HG03469 (cell line): ENCODE measurements around the gene NFATC3.
"Not testable (repeated sequence)": the region's sequence is repeated elsewhere in the genome, so short reads cannot be mapped to it uniquely, and the experiment has no call there.

Source experiments
- ATAC-seq: cut with Tn5 transposase; IDR thresholded peaks from one replicate; pipeline ENCODE4 v1.9.1; 2021; ENCODE audit warnings: mild to moderate bottlenecking, moderate library complexity, moderate number of reproducible peaks; ENCODE audit not compliant: unreplicated experiment

The NFATC3 gene

DNA sequence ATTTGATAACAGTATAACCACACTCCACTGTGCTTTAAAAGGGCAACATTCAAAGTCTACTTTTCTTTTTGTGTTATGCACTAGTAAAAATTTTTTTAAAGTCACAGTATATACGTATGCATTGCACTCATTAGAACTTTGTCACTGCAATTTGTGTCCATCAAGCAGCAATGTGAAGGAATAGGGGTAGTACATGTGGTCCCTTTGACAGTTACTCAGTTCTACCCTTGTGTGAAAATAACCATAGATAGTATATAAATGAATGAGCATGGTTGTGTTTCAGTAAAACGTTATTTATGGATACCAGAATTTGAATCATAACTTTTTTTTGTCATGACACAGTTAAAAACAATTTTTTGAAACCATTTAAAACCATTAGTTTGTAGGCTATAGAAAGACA, 30.7 kb downstream of the NFATC3 start:
- no peak for ATAC-seq

DNA sequence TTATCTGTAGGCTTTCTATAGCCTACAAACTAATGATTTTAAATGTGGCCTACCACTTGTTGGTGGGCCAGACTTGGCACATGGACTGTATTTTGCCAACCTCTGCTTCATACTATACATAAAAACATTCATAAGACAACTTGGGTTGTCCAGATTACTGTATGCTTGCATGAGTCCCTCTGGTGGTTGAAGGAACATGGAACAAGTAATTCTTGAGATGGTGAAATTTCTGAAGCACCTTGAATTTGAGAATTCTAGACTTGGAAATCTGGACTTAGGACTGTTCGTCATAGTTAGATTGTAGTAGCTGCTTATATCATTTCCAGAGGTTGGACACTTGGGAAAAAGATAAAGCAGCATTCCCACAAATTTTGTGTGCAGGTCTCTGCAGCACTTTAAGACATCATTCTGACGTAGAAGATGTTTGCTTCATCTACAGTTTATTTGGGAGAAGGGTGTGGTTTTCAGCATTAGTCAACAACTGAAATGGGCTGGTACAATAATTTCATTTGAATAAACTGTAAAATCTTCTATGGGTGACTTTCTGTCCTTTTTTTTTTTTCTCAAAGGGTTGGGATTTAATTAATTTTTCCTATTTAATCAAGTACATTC, 31.2 kb downstream of the NFATC3 start:
- no peak for ATAC-seq

DNA sequence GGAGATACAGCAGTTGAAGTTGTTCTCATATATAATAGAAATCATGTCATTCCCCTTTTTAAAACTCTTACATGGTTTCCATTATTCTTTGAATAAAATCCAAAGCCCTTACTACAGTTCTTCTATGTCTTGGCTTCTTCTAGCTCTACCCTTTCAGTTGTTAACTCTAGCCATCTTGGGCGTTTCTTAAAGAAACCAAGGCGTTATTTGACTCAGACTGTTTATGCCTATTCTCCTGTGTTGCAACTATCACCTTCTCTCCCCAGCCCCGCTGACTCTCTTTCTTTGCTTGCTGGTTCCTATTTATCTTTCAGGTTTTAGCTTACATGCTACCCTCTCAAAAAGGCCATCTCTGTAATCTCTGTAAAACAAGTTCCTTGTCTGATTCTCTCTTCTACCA, 32.7 kb downstream of the NFATC3 start:
- ATAC-seq = no peak

DNA sequence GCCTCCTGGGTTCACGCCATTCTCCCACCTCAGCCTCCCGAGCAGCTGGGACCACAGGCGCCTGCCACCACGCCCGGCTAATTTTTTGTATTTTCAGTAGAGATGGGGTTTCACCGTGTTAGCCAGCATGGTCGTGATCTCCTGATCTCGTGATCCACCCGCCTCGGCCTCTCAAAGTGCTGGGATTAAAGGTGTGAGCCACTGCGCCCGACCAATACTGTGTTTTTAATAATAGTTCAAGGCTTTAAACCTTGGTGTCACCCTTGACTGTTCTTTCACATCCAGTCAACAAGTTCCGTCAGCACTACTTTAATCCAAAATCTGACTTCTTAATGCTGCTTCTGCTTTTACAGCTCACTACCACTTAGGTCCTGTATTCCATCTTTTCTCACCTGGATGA, 33.8 kb downstream of the NFATC3 start:
- ATAC-seq = not testable (repeated sequence)

DNA sequence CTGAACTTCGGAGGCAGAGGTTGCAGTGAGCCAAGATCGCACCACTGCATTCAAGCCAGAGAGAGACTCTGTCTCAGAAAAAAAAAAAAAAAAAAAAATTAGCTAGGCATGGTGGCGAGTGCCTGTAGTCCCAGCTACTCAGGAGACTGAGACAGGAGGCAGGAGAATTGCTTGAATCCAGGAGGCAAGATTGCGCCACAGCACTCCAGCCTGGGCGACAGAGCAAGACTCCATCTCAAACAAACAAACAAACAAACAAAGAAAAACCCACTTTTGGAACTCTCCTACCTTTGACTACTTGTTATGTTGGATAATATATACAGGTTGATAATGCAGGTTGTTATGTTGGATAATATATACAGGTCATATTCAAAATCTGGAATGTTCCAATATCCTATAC, 35.3 kb downstream of the NFATC3 start:
- ATAC-seq = not testable (repeated sequence)

DNA sequence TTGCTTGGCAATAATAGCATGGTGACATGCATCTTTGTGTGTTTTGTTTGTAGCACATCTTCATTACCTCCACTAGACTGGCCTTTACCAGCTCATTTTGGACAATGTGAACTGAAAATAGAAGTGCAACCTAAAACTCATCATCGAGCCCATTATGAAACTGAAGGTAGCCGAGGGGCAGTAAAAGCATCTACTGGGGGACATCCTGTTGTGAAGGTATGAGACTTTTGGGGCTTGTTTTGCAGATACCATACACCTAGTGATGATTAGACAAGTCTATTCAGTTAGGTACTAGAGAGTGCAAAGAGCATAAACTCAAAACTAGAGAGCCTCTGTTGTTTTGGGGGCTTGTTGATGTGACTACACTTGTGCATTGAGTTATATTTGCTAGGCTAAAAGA, 41.2 kb downstream of the NFATC3 start:
- no peak for ATAC-seq

DNA sequence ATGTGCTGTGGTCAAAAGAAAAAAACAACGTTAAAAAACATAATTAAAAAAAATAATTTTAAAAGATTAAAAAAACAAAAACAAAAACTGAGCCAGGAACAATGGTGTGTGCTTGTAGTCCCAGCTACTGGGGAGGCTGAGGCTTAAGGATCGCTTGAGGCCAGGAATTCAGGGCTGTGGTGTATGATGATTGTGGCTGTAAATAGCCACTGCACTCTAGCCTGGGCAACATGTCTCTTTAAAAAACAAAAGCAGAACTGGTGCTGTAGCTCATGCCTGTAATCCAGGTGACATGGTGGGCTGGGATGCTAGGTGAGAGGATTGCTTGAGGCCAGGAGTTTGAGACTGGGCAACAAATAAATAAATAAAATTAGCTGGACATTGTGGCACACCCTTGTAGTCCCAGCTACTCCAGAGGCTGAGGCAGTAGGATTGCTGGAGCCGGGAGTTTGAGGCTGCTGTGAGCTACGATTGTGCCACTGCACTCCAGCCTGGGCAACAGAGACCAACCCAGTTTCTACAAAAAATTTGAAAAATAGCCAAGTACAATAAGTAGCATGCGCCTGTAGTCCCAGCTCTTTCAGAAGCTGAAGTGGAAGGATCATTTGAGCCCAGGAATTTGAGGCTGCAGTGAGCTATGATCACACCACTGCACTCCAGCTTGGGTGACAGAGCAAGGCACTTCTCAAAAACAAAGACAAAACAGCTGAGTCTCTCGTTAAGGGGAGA, 43.6 kb downstream of the NFATC3 start:
- ATAC-seq = no peak

DNA sequence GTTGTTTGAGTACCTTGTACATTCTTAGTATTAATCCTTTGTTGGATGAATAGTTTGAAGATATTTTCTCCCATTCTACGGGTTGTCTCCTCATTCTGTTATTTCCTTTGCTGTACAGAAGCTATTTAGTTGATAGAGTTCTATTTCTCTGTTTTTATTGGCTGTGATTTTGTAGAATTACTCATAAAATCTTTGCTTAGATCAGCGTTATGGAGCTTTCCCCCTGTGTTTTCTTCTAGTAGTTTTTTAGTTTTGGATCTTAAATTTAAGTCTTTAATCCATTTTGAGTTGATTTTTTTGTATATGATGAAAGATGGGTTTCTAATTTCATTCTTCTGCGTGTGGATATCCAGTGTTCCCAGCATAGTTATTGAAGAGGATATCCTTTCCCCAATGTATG, 45.4 kb downstream of the NFATC3 start:
- ATAC-seq = no peak

DNA sequence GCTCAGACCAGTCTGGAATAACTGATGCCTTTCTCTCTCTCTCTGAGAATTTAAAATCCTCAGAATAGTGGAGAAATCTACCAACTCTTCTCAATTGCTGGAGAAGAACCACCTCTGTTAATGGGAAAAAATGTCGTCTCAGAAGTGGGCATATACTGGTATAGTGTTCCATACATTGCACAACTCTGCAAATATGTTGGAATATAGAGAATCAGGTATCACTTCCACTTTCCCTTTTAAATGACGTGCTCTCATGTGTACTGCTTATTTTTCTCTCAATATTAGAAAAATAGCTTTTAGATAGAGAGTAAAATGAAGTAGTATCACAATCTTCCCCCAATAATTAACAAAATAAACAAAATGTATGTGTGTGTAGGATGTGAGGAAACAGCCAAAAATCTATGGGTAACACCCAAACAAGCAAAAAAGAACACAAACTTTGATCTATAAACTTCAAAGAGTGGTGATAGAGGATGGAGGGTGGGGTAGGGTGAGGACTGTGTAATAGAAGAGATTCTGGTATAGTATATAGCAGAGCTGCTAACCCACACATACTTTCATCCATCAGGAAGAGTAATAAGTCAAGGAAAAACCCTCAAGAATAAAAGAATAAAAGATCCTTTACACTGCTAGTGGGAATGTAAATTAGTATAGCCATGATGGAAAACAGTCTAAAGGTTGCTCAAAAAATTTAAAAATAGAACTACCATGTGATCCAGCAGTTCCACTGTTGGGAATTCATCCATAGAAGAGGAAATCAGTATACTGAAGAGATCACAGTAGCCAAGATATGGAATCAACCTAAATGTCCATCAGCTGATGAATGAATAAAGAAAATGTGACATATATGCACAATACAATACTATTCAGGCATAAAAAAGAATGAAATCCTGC, 46.9 kb downstream of the NFATC3 start:
- no peak for ATAC-seq

DNA sequence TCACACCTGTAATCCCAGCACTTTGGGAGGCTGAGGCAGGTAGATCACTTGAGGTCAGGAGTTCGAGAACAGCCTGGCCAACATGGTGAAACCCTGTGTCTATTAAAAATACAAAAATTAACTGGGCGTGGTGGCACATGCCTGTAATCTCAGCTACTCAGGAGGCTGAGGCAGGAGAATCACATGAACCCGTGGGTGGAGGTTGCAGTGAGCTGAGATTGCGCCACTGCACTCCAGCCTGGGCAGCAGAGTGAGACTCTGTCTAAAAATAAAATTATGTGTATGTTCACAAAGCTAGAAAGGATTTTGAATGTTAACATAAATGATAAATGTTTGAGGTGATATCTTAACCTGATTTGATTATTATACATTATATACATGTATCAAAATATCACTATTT, 47.8 kb downstream of the NFATC3 start:
- not testable (repeated sequence) for ATAC-seq

DNA sequence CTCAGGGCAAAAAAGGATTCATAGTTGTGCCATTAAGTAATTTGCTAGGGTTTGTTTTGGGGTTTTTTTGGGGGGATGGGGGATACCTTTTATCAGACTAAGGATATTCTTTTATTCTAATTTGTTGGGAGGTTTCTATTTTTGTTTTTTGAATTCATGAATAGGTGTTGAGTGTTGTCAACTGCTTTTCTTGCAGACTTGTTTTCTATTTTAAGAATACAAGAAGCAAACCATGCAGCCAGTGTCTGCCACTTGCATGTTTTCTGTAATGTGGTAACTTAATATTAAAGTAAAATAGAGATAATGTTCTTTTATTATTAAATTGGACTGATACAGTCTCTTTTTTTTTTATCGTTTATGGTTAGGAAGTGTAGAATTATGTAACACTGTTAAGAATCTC, 49.5 kb downstream of the NFATC3 start:
- ATAC-seq = no peak

DNA sequence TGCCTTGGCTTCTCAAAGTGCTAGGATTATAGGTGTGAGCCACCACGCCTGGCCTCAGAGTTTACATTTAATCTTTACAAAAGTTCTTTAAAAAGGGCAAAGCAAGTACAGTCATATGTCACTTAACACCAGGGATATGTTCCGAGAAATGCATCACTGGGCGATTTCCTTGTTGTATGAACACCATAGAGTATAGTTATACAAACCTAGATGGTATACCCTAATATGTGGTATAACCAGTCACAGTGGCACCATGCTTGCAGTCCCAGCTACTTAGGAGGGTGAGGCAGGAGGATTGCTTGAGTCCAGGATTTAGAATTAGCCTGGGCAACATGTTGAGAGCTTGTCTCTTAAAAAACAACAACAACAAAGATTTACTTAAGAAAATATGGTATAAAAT, 51.3 kb downstream of the NFATC3 start:
- no peak for ATAC-seq

DNA sequence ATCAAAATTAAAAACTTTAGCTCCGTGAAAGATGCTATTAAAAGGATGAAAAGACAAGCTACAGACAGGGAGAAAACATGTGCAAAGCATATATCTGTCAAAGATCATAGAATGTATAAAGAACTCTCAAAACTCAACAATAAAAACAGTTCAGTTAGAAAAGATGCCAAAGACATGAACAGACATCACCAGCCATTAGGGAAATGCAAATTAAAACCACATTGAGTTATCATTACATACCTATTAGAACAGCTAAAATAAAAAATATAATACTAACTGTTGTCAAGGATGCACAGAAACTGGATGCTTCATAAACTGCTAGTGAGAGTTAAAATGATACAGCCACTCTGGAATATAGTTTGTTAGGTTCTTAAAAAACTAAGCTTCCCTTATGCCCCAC, 58.8 kb downstream of the NFATC3 start:
- no peak for ATAC-seq

DNA sequence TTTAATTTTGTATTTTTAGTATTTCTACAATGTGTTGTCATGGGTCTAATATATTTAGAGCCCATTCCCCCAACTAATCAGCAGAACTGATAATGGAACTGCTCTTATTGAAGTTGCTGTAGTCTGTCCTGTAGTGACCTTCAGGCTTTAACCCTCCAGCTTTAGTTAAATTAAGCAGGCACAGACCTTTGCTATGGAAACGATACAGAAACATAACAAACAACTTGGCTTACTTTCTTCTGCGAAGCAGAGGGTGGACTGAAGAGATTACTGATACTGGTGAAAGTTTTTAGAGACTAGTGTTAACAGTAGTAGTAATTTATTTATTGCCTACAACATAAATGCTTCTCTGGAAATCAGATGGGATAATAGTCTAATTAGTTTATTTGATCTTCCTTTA, 61.4 kb downstream of the NFATC3 start:
- ATAC-seq = no peak

DNA sequence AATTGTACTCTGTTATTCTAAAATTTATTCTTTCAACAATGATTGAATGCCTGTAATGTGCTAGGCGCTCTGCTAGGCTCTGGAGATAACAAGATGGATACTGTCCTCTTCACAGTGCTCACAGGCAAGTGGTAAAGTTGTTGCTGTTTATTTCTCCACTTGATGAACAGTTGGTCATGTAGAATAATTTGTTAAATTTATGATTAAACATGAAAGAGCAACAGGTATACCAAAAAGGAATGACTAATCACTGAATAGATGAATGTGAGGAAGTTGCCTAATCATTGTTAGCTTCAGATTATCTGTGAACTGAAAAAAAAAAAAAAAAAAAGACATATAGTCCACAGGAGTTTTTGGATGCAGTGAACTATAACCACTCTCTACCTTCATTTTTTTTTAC, 62.3 kb downstream of the NFATC3 start:
- ATAC-seq = no peak

DNA sequence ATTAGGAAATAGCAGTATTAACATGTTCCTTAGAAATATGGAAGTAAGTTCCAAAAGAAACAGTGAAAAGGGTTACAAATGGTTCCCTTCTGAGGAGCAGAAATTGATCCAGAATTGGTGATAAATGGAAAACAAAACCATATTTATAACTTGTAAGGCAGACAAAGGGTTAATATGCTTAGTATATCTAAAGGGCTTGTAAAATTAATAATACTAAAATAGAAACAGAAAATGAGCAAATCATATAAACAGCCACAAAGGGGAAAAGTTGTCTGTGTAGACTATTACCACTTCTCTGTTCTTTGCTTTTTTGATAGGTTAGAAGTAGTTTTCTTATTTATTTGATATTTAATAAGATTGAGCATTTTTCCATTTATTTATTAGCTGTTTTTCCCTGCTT, 64.4 kb downstream of the NFATC3 start:
- no peak for ATAC-seq

DNA sequence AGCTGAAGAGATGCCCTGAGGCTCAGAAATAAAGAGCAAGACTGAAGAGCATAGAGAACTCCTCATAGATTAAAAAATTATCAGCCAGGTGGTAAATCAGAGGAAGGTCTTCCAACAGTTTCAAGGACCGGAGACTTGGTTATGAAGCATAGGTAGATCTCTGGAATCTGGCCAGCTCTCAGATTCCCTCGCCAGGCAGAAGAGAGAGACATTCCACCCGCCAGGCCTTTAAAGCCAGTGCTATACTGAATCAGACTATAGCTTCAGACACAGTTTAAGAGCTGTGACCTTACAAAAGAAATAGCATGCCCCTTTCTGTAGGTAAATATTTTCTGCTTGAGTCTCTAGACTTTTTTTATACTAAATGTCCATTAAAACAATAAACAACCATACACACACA, 70.3 kb downstream of the NFATC3 start:
- ATAC-seq = no peak

DNA sequence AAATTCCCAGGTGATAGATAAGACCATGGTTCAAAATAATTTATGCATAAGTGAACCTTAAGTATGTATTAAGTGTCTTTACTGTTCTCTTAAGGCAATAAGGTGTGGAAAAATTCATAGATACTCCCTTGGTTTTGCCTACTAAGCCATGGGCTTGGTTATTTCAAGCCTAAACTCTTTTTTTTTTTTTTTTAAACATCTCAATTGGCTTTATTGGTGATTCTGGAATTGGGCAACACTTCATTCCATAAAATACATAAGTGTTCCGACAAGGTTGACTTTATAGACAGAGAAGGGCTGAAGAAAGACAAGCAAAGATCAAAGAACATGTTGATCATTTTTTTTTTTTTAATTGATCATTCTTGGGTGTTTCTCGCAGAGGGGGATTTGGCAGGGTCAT, 77.2 kb downstream of the NFATC3 start:
- ATAC-seq = no peak

DNA sequence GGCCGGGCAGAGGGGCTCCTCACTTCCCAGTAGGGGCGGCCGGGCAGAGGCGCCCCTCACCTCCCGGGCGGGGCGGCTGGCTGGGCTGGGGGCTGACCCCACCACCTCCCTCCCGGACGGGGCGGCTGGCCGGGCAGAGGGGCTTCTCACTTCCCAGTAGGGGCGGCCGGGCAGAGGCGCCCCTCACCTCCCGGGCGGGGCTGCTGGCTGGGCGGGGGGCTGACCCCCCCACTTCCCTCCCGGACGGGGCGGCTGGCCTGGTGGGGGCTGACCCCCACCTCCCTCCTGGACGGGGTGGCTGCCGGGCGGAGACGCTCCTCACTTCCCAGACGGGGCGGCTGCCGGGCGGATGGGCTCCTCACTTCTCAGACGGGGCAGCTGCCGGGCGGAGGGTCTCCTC, 78.1 kb downstream of the NFATC3 start:
- not testable (repeated sequence) for ATAC-seq

DNA sequence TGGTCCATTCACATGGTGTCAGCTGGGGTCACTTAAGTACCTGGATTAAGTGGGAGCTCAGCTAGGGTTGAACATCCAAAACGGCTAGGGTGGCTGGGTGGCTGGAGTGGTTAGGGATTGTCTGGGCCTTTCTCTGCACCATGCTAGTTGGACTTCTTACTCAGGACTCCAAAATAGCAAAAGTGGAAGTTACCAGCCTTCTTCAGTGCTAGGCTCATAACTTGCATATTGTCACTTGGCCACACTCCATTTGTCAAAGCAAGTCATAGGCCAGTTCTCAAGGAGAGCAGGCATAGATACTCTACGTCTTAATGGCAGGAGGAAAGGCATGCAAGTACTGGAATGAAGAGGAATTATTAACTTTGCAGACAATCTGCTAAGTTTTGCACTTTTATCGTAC, 81.1 kb downstream of the NFATC3 start:
- ATAC-seq = no peak

DNA sequence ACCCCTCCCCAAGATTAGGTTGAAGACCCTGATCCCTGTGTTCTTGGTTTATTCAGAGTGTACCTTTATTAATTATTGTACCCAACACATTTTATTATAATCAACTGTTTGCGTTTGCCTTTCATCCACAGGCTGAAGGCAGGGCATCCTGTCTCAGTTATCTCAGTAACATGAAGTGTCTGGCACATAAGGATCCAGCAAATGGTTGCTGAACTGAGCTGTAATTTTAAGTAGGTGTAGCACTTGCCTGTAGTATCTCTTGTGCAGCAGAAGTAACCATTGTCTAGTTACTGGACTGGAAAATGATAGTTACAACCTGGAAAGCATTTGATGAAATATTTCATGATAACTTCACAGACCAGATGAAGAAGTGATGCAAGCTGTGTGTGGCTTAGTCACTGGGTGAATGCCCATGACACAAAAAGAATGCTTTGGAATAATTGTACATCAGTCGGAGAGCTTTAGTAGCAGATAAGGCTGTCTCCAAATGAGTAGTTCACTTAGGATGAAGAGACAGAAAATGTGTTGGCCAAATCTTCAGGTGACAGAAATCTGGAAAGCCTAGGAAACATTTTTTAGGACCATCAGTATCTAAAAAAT, 94.1 kb downstream of the NFATC3 start:
- no peak for ATAC-seq
